ACHN (cell line): ENCODE data around the gene MLIP.
"Not testable (repeated sequence)": the region's sequence is repeated elsewhere in the genome, so short reads cannot be mapped to it uniquely, and the experiment has no call there.

ENCODE experiments used
- DNase-seq: peaks from one replicate; pipeline ENCODE4 v3.0.0-alpha.2; 2015
- in situ Hi-C: cut with HindIII; loops from 2 replicates; pipeline ENCODE4 v1.10.0; 2017; ENCODE audit warnings: low sequenced_read_pairs, low pct_ligation_motif_present, low pct_unique_long_range_greater_than_20kb

MLIP gene

GRCh38 chr6:54249812-54250211 lies 138.6 kb downstream of the MLIP start:
- in situ Hi-C loops, DNase-seq: not testable (repeated sequence)

GRCh38 chr6:54252496-54252895 lies 141.3 kb downstream of the MLIP start:
- in situ Hi-C loops = no loop called here
- no peak for DNase-seq

DNA sequence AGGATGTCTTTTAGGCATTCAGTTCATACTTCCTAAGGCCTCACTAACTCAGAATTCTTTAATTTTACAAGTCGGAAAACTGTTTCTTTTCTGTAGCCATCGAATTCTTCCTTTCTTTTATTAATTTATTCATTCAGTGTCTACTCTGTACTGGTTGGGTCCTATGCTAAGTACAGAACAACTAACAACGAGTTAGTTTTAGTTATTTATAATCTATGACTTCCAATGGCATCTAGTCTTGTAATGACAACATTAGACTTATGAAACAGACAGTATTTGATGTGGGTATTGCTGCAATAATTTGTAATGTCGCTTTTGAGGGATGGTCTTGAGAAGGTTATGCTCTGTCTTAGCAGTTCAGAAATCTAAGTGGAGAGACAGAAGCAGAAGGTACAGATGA lies 141.7 kb downstream of the MLIP start:
- in situ Hi-C loops = no loop called here
- no peak for DNase-seq

- no peak for DNase-seq
- in situ Hi-C loops = no loop called here
Measured at GRCh38 chr6:54254886-54255285, 143.6 kb downstream of the MLIP start.

DNA sequence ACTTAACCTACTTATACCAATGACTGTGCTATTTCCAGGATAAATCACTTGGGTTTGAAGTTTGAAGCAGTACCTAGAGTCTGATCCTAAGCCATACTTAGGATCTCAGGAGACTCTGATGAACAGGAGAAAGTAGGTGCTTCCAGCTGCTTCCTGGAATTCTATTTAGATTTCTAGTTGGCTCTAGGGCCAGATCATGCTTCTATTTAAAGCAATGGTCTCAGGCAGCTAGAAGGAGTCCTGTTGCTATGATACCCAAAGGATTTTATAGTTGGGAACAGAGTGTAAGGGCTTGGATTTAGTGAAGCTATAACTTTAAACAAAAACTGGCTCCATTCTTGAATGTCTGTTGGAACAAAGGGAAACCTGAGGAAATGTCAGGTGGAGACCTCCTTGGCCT lies 144.6 kb downstream of the MLIP start:
- in situ Hi-C loops = no loop called here
- no peak for DNase-seq

- in situ Hi-C loops = no loop called here
- DNase-seq = no peak
Measured at GRCh38 chr6:54260025-54260424, 148.8 kb downstream of the MLIP start.

GRCh38 chr6:54262499-54262898 lies 151.3 kb downstream of the MLIP start:
- in situ Hi-C loops = no loop called here
- DNase-seq = no peak

DNA sequence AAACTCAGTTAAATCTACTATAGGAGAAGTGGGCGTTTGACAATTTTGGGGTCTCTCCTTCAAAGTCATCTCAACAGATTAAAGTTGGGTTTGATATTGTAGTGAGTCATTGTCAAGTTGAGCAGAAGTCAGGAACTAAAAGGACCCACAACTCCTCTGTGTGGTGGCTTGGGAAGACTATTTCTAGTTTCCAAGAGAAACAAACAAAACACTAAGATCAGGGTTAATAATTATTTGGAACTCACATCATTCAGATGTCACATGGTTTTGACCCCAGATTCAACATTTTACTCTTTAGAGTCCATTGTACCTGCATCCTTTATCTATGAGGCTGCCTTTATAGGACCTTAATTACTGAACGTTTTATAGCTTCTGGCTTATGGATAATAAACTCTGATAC lies 151.7 kb downstream of the MLIP start:
- peak; percentile 46 for DNase-seq
- in situ Hi-C loops = no loop called here

GRCh38 chr6:54264581-54265272 lies 153.5 kb downstream of the MLIP start:
- in situ Hi-C loops = no loop called here
- no peak for DNase-seq

DNA sequence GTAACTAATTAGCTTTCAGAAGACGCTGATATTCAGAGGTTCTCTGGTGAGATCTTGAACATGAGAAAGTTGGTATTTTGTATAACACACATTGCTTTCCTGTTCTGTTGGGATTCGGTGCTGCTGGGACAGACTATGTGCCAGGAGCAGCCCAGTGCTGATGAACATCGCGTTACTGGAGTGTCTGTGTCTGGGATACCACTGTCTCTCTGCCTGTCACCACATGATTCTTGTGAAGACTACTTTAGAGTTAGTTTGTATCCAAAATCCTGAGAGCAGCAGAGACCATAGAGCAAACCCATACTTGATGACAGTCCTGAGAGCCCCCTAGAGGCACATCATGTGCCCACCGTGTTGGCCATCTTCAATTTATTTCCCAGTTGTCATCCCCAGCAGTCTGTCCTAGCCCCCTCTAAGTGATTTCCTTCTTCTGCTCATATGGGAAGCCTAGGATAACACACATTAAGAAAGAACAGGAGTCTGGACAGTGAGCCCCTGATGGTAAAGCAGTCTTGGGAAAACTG lies 155.2 kb downstream of the MLIP start:
- in situ Hi-C loops = no loop called here
- DNase-seq = no peak

GRCh38 chr6:54267798-54268197 lies 156.6 kb downstream of the MLIP start:
- peak; percentile 63 for DNase-seq
- in situ Hi-C loops = no loop called here

DNA sequence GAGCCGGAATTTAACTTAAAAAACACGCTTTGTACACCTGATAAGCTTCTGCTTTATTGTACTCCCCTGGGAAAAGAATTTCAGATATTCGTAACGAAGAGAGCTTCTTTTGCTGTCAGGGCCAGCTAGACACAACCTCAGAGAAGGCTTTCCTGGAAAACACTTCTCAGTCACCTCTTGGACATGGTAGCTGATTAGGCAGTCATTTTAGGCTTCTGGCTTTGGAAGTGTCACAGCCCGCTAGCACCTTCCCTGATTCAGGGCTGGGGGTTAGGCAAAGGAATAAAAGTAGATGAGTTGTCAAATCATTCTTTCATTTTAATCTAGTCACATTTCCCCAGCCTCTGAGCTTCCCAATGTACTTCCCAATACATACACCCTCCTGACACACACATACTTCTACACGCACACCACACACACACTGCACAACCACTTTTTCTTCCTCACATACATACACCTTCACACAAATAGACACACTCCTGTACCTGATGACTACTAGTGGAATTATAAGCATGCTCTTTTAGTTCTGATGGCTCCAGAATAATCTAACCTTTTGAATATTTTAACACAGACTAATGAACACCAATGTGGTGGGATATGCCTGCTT lies 162.1 kb downstream of the MLIP start:
- no peak for DNase-seq
- in situ Hi-C loops = no loop called here

GRCh38 chr6:54274383-54274782 lies 163.1 kb downstream of the MLIP start:
- DNase-seq = no peak
- in situ Hi-C loops = no loop called here

DNA sequence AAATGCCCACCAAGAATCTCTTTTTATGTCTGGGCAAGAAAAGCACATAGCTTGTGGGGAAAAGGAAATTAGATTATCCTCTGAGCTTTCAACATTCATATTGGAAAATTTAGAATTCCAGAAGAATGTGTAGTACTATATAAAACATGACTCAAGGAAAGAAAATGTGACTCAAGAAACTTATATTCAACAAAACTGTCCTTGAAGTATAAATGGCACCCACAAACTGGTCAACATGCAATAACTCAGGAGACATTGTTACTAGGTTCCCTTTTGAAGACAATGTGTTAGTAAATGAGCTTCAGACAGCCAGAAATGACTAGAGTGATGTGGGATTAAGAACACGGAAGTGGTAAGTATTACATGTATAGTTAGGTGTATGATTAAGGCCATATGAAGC lies 170.9 kb downstream of the MLIP start:
- peak; percentile 28 for DNase-seq
- in situ Hi-C loops = no loop called here

DNA sequence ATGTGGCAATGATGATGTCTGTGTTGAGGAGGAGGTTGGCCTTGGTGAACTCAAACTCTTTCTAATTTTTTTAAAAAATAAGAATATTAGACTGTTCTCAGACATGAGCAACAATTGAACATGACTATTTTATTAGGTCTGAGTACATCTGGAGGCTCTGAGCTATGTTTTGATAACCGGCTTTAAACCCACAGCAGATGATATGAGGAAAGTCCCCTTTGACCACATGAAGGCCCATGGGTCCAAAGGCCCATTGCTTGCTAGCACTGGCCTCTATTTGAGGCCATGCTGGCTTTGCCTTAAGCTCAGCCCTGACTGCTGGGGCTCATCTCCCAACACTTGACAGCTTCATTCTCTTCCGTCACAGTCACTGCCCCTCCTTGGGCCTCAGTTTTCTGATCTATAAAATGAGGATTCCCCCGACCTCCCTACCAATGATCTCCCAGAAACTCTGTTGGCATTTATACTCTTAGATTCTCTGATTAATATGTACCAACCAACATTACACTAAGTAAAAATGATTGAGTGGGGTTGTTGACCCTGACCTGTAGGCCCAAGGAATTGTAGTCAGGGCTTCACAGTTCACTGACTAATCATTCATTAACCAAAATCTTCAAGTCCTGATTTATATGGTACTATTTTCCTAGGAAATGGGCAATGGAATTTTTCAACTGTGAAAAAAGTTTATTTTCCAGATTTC lies 173.1 kb downstream of the MLIP start:
- peak; percentile 25 for DNase-seq
- in situ Hi-C loops = no loop called here

GRCh38 chr6:54285595-54285994 lies 174.4 kb downstream of the MLIP start:
- no peak for DNase-seq
- in situ Hi-C loops = no loop called here

DNA sequence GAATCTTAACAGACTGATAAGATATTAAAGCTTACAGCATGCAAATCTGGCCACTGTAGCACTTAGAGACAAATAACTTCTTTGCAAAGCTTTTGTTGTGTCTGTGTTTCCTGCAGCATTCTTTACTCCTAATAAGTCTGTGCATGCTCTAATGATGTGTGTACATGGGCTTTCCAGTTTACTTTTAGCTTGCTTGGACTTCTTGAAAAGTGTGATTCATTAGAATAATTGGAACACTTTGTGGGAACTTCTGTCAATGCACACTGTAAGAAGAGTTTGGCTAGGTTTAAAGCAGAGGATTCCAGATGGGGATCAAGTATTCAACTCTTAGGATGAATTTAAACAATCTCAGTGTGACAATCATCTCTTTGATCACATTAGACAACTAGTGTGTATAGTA lies 174.9 kb downstream of the MLIP start:
- no peak for DNase-seq
- in situ Hi-C loops = no loop called here

- in situ Hi-C loops = no loop called here
Measured at GRCh38 chr6:54288474-54288873, 177.2 kb downstream of the MLIP start.

DNA sequence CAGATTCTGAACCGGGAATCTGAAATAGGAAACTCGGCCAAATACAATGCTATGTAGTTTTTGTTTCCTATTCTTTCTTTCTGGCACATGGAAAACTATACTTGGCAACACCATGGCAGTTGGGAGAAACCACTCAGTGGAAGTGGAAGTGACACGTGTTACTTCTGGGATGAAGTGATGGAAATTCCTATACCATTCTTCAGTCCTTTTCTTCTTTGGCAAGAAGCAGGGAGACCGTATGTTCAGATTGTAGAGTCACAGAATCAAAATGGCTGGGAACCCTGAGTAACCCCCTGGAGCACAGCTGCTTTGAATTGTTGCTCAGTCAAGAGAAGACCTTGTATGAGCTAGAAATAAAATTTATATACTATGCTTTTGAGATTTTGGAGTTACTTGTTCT lies 178.2 kb downstream of the MLIP start:
- in situ Hi-C loops = no loop called here

More at GRCh38 chr6:54288474-54288873, 177.2 kb downstream of the MLIP start:
- no peak for DNase-seq

GRCh38 chr6:54291146-54291545 lies 179.9 kb downstream of the MLIP start:
- DNase-seq = peak; percentile 62
- in situ Hi-C loops = no loop called here

More for the DNA sequence above, 178.2 kb downstream of the MLIP start:
- no peak for DNase-seq
